Omental fat pad (tissue), 4 donors: ENCODE results near the gene WDR54. TPM values are rescaled to one million over a fixed set of nuclear protein-coding genes. Genes with fewer than 3 reads are reported as not detected.

ENCODE experiments used
- ATAC-seq: fragments of 150-250 bp; one replicate; pipeline ENCODE4 v1.9.1; 2016; ENCODE audit warnings: mild to moderate bottlenecking, moderate library complexity; ENCODE audit not compliant: low FRiP score
- DNase-seq: peaks from one replicate; pipeline ENCODE4 v3.0.0-alpha.2; 2019; ENCODE audit warnings: low spot score
- CTCF ChIP-seq, 3 donors: fragments of 450-650 bp; IDR thresholded peaks; one replicate each; pipeline ENCODE4 v1.5.1; 2016 to 2017; ENCODE audit warnings: antibody characterized with exemption in 3 of 3, mild to moderate bottlenecking in 3 of 3, moderate library complexity in 2 of 3
- total RNA-seq, 4 donors: library from RNA; depleted of rRNA; stranded (reverse); fragments of >200 nt; gene quantifications; one replicate each; pipeline ENCODE4 v1.1.0, GENCODE V29; 2016

WDR54 gene
- total RNA-seq, 4 donors from 2014 or later: 3.0 to 10.5 (median 6.1) TPM

GRCh38 chr2:74423231-74424095 lies 1.9 kb downstream of the WDR54 start:
- ATAC-seq (no peak), DNase-seq (no peak)
- no peak for TF ChIP-seq CTCF (IDR thresholded peaks at IDR 0.05)

- no peak for DNase-seq
- TF ChIP-seq CTCF (IDR thresholded peaks at IDR 0.05): no peak
- ATAC-seq: no peak
These were observed 2.8 kb downstream of the WDR54 start for GRCh38 chr2:74424139-74424992.

GRCh38 chr2:74424995-74425406 lies 3.5 kb downstream of the WDR54 start:
- DNase-seq: no peak
- no peak for TF ChIP-seq CTCF (IDR thresholded peaks at IDR 0.05)
- no peak for ATAC-seq

- ATAC-seq: no peak
- DNase-seq: no peak
- no peak for TF ChIP-seq CTCF (IDR thresholded peaks at IDR 0.05)
These were observed 4.0 kb downstream of the WDR54 start for GRCh38 chr2:74425523-74425922.

GRCh38 chr2:74426181-74426758 lies 4.7 kb downstream of the WDR54 start:
- no peak for ATAC-seq
- DNase-seq: no peak
- no peak for TF ChIP-seq CTCF (IDR thresholded peaks at IDR 0.05)

- ATAC-seq (no peak), DNase-seq (no peak)
- no peak for TF ChIP-seq CTCF (IDR thresholded peaks at IDR 0.05)
These were observed 6.0 kb downstream of the WDR54 start for GRCh38 chr2:74427551-74427950.
